NCI-H69 (cell line): ENCODE measurements around the gene SLC34A1.
"Not testable (repeated sequence)": the region's sequence is repeated elsewhere in the genome, so short reads cannot be mapped to it uniquely, and the experiment has no call there.

Source experiments
- DNase-seq: peaks from one replicate; lab custom pipeline; 2025; lab: John Stamatoyannopoulos, UW

The SLC34A1 gene

DNA sequence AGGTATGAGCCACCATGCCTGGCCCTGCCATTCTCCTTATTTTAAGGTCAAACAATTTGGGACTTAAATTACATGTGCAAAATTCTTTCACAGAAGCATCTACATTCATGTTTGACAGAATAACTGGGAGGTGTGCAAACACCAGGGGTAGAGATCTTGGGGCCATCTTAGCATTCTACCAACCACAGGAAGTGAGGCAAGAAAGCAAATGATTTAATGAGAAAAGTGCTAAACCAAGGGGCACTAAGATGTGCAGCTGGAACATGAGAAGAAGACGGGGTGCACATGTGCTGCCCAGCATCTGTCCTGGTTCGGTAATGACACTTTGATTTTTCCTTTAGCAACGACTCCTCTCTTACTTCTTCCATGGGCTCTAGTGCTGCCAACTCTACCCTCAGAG, 26.3 kb downstream of the SLC34A1 start:
- DNase-seq, result no peak

DNA sequence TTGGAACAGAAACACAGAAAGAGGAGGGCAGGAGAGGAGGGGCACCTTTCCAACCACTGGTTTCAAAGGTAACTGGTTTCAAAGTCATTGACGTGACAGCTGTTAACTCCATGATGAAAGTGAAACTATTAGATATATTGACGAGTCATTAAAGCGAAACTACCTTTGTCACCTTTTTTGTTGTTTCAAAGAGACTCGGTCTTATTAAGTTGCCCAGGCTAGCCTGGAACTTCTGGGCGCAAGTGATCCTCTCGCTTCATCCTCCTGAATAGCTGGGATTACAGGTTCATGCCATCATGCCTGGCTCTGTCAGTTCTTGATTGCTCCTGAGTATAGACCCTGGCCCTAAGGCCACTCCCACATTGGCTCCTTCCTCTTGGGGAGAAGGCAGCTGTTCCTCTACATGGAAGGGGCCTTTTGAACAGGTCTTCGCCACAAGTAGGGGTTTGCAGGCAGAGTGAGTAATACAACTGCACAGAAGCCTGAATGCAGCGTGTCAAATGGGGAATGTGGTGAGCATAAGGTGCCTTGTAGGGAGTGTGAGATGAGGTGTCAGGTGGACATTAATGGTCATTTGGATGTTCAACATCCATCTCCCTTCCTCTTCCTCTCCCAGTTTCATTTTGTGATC, 28.5 kb downstream of the SLC34A1 start:
- no peak for DNase-seq

DNA sequence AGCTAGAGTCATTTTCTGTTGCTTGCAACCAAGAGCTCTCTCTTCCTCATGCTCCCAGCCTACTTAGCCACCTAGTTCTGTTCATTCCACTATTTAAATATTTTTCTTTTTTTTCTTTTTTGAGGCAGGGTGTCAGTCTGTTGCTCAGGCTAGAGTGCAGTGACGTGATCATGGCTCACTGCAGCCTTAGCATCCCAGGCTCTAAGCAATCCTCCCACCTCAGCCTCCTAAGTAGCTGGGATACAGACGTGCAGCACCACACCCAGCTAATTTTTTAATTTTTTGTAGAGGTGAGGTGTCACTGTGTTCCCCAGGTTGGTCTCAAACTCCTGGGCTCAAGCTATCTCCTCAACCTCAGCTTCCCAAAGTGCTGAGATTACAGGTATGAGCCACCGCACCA, 30.2 kb downstream of the SLC34A1 start:
- no peak for DNase-seq

DNA sequence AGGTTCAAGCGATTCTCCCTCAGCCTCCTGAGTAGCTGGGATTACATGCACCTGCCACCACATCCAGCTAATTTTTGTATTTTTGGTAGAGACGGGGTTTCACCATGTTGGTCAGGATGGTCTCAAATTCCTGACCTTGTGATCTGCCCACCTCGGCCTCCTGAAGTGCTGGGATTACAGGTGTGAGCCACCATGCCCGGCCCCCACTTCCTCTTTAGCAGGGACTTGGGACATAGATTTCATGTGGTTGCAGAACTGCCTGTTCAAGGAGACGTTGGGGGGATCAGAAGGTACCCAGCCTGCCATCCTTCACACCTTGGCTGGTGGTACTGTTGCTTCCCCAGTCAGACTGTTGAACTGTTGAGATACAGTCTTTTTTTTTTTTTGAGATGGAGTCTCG, 32.8 kb downstream of the SLC34A1 start:
- not testable (repeated sequence) for DNase-seq

DNA sequence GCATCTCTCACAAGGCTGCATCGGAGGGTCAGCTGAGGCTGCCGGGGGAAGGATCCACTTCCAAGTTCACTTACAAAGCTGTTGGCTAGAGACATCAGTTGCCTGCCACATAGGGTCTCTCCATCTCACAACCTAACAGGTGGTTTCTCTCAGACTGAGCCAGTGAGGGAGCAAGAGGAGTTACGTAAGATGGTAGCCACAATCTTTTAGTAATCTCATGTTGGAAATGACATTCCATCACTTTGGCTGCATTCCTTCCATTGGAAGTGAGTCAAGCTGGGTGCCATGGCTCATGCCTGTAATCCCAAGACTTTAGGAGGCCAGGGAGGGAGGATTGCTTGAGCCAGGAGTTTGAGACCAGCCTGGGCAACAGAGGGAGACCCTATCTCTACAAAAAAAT, 34.8 kb downstream of the SLC34A1 start:
- DNase-seq, result no peak

DNA sequence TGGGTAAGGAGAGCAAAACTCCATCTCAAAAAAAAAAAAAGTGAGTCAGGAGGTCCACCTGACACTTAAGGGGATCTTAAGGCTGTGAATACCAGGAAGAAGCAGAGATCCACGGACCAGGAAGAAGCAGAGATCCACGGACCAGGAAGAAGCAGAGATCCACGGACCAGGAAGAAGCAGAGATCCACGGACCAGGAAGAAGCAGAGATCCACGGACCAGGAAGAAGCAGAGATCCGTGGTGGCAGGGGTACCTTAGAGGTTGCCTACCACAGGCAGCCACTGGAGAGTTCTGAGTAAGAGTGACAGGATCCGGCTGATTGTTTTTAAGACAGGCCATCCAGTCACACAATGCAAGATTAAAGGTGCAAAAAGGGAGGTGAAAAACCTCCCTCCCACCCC, 36.2 kb downstream of the SLC34A1 start:
- not testable (repeated sequence) for DNase-seq

DNA sequence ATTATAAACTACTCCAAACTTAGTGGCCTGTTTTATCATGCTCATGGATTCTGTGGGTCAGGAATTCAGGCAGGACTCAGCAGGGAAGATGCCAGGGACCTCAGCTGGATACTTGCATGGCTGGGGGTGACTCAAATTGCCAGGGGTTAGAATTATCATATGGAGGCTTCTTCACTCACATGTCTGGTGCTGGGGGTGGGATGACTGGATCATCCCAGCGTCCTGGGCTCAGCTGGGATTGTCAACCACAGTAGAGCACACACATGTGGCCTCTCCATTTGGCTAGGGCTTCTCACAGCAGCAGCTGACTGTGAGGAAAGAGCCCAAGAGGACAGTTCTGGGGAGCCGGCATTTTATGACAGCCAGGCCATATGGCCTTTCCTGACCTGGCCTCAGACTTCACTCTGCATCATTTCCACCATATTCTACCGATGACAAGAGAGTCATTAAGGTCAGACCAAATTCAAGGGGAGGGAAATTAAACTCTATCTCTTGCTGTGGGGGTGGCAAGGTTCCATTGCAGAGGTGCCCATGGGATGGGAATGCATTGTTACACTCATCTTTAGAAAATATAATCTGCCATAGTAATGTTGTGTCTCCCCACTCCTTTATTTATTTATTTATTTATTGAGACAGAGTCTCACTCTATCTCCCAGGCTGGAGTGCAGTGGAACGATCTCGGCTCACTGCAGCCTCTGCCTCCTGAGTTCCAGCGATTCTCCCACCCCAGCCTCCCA, 37.0 kb downstream of the SLC34A1 start:
- no peak for DNase-seq

DNA sequence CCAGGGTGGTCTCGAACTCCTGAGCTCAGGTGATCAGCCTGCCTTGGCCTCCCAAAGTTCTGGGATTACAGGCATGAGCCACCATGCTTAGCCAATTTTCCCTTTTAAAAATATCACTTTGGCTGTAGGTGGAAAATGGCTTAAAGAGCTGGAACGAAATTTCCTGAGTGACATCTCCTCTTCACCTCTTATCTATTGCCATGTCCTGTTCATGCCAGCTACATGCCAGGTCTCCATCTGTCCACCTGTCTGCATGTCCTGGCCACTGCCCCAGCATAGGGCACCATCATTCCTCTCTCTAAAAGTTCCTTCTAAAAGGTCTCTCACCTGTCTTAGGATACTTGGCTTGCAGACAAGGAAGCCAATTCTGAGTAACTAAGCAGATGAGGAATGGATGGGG, 39.4 kb downstream of the SLC34A1 start:
- DNase-seq, result no peak

DNA sequence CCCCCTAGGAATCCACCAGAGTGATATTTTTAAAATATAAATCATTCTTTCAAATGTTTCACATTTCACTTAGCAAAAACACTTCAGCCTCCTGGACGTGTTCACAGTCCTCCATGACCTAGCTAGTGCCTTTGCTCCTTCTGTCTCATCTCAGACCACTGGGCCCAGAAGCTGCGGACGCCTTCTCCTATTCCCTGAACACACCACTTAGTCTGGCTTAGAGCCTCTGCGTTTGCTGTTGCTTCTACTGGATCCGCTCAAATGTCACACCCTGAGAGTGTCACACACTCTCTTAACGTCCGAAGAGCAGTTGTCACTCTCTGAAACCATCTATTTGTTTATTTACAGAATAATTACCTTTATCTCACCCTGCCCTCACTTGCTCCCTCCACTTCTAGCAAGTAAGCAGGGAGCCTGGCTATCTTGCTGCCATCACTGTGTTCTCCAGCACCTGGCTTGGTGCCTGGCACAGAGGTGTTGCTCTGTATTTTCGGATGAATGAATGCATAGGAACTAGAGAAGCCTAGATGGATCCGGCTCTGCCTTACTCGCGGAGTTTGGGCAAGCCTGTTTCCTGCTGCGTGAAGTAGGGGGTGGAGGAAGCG, 41.1 kb downstream of the SLC34A1 start:
- no peak for DNase-seq

DNA sequence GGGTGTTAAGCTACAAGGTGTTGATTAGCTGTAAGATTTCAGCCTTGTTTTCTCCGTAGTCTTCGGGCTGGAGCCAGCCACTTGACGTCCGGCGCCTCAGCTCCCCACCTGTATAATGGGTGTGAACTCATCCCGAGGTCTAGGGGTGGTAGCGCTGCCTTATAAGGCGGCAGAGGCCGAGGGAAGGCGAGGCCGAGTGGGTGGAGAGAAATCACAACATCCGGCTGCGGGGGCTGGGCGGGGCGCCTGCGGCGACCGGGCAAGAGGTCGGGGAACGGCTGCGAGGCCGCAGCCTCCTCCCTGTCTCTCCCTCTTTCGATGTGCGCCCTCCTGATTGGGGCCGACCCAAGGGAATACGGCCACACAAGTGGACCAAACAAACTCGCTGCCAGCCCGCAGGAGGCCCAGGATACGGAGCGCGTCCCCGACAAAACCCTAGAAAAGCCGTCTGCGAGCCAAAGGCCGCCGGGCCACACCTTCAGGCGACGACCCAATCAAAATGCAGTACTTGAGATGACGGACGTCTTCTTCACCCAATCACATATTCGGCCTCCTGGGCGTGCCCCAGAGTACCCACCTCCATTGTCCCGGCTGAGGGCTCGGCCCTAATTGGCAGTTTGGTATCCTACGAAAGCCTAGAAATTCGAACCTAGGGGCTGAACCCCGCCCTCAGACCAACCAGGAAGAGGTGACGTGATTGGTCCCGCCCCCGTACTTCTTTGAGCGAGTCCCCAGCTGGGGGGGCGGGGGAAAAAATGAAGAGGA, 41.7 kb downstream of the SLC34A1 start:
- DNase-seq, result peak; percentile 100

DNA sequence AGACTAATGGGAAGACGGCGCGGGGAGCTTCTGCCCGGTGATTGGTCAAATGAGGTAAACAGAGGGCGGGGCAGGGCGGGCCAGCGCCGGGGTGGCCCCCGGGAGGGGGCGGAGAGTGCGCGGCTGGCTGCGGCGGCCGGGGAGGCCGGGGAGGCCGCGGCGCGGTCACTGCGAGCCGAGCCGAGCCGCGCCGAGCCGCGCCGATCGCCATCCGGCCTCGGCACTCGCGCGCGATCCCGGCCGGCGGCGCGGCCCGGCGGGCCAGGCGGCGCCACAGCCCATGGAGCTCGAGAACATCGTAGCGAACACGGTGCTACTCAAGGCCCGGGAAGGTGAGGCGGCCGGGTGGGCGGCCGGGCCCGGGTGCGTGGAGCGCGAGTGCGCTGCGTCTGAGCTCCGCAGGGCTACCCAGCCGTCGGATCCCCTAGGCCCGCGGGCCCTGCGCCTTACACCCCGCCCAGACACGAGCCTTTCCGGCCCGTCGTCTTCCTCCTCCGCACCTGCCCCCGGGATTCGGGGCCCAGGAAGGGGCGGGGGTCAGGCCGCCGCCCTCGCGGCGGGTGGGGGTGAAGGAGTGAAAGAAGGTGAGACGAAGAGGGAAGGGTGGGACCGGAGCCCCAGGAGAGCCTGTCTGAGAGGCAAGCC, 42.5 kb downstream of the SLC34A1 start, which contains the start of gene GRK6:
TSS of gene GRK6 (plus strand) at position 111 of the 645 bp plus-strand sequence. CDS start at position 281, 170 bp downstream.
- DNase-seq, result peak; percentile 76

DNA sequence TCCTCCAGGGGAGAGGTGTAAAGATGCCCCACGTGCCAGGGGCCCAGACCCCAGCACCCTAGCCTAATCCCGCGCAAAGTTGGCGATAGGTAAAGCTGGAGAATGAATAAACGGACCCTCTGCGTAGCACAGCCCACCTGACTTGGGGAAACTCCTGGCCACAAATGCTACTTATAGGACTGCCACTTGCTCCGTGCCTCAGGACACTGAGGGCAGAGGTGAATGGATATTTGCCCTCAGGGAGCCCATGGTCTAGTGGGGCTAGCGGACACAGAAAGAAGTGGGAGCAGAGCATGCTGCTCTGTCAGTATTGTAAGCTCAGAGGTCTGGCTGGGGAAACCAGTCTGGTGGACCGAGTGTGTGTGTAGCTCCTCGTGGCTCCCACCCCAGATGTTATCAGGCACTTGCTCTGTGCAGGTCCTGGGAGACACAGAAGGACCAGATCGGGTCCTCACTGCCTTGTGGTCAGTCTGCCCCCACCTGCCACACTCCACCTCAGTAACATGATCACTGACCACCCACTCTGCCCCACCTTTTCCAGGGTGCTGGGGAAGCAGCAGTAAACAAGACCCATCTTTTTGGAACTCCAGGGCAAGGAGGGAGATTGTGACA, 43.1 kb downstream of the SLC34A1 start:
- no peak for DNase-seq

DNA sequence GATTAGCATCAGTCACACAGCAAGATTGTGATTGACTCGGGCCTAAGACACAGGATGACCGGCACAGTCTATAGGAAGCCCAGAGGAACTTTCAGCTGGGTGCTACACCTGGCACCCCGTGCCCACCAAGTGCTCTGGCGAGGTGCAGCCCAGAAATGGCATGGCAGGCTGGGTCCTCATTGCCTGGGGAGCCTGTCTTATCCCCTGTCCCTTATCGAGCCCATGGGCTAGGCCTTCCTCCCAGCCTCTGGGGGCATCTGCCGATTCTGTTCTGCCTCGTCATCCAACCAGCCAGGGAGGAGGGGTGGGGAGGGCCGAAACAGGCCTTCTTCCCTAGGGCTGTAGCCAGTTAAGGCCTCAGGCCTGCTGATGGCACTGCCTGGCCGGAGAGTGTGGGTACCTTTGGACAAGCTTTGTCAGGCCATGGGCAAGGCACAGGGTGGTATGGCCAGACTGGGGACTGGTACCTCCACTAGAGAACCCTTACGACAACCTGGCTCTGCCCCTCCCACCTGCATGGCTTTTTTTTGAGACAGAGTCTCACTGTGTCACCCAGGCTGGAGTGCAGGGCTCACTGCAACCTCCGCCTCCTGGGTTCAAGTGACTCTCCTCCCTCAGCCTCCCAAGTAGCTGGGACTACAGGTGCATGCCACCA, 43.8 kb downstream of the SLC34A1 start:
- no peak for DNase-seq

DNA sequence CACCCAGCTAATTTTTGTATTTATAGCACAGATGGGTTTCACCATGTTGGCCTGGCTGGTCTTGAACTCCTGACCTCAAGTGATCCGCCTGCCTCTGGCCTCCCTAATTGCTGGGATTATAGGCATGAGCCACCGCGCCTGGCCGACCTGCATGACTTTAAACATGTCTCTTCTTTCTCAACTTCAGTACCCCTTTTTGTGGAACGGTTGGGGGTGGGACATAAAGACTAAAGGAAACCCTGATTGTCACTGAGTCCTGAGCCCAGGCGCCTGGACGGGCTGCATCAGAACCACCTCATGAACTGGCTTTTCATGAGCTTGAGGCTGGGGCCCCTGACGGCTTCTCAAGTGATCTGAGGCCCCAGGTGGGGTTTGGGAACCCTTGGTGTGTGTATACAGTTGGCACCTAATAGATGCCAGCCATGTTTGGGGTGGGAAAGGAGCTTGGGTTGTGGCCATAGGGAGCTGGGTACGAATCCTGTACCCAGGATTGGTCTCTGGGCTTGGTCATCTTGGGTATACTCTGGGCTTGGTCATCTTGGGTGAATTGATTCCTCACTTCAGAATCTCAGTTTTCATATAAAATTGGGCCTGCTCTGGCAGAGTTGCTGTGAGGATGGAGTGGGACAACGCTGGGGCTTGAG, 44.5 kb downstream of the SLC34A1 start:
- DNase-seq, result no peak

DNA sequence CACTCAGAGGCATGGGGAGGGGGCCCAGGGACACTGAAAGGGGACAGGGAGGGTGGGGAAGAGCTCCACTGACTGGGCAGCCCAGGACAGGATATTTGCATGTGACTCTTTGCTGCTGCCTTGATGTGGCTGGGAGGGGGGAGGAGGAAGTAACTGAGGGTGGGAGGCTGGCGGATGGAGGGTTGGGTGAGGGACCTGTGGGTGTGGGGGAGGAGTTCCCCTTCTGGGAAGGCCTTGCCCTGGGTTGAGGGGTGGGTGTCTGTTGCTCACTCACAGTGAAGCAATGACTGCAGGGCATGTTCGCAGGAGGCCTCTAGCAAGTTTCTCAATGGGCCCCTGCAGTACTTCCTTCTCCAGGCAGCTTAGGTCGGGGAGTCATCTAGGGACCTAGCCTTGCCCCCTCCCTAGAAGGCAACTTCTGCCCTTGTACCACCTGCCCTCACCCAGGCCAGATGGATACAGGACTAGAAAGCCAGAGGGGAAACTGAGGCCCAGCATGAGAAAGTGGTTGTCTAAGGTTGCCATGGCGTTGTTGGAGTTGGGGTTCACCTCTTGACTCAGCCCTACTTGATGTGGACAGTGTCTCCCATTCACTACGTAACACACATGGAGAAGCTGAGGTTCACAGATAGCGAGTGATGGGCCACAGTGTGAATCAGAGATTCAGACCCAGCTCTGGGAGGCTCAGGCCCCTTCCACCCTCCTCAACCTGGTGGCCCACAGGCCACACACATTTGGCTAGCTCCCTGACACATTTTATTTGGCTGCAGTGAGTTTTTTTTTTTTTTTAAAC, 45.2 kb downstream of the SLC34A1 start:
- no peak for DNase-seq

DNA sequence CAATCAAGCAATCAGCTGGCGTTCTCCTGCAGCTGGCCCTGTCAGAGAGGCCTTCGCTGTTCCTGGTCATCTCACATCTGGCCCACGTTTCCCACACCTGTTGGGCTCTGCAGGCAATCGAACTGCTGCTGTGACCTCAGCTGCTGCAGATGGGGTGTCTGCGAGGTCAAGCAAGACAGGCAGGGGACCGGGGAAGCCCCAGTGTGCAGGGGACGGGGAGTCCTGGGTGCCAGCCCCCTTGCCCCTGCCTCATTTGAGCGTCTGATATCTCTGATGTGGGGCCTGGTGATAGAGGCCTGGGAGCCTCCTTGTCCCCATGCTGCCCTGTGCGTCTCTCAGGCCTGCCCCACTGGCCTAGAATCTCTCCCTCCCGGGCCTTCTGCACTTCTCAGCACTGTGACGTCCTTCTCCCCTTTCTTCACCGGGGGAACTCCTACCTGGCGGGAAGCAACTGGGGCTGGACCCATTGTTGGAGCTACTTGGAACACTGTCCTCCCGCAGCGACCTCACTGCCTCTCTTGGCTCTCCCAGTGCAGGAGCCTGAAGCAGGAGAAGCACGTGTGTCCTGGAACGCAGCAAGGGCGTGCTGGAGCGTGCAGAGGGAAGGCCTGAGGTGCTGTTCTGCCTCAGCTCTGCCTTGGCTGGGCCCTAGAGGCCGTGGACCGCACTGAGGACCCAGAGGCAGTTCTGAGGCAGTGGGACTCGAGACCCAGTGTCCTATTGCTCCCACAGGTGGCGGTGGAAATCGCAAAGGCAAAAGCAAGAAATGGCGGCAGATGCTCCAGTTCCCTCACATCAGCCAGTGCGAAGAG, 46.1 kb downstream of the SLC34A1 start:
- no peak for DNase-seq

DNA sequence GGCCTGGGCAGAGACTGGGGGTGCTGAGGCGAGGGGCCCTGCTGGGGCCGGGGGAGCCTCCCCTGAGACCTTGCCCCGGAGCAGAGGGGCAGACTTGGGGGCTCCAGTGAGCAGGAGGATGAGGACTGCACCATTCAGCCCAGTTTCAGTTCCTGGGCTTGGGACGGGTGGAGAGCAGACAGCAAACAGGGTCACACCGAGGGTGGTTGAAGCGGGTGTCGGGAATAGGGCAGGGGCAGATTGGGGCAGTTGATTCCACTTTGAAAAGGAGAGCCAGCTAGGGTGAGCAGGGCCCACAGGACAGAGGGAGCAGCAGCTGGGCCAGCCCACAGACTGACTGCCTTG, 46.7 kb downstream of the SLC34A1 start:
- DNase-seq, result no peak

DNA sequence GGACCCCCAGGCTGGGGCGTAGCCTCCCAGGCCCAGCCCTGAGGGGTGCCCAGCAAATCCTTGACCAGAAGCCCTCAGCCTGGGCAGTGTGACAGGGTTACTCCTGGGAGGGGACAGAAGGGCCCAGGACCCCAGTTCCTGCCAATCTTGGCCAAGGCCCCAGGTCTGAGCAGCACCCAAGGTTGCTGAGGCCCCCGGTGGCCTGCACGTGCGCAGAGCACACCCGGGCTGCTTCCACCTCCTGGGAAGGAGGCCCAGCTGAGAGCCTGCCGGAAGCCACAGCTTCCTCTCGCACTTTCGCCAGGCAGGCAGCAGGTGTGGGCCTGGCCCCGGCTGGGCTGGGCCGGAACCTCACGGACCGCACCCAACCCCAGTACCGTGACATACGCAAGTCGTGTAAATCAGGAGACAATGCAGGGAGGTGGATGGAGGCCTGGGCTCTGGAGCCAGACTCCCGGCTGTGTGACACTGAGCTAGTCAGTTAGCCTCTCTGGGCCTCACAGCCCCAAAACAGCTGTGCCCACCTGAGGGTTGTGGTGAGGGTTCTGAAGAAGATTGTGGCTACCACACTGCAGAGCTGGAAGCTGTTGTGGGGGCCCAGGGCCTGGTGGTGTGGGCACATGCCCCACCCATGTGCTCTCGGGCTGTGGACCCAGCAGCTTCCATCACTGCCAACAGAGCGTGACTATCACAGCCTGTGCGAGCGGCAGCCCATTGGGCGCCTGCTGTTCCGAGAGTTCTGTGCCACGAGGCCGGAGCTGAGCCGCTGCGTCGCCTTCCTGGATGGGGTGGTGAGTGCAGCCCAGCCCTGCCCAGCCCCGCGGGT, 47.3 kb downstream of the SLC34A1 start:
- no peak for DNase-seq
